ENCODE results near the gene CORO2A. TPM values are rescaled to one million over a fixed set of nuclear protein-coding genes. Genes with fewer than 3 reads are reported as not detected.
A peak's percentile ranks its signal among the peaks of the same experiment; 100 is the strongest.

CORO2A gene
- total and polyA plus RNA-seq, 2 of the 13 experiments (the other 11 are each of a cell fraction or from before 2014, with no cell fraction given), result 14.4 to 15.3 TPM

DNA sequence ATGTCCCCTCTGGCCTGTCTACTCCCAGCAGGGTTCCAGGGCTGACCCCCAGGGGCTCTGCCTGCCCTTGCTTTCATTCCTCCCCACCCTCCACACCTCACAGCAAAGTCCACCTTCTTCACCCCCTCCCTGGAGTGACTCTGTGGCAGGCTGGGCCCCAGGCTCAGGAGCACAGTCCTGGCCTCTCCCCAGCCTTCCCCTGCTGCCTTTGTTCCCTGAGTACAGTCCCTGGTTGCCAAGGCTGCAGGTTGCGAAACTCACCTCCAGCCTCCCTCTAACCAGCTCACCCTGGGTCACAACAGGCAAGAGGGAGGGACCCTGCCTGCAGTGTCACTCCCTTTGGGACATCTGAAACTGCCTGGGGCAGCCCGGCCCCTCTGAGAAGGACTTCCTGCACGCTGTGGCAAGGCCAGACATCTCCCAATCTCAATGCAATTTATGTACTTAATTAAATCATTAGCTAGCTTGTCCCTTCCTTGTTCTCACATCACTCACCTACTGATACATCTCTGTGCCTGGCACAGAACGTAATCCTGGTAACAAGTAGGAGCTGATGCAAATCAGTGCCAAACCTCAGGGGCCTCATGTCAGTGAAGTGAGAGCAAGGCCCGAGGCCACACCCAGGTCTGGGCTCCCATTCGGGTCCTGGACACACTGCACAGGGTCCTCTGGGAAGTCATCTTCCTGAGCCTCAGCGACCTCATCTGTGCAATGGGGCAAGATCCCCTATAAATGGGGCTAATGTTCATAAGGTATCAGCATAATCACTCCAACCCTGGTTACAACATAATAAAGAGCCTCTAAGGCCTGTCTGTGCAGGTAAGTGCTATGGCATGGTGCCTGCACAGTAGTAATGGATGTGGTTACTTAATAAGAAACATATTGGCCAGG is 46.1 kb downstream of the CORO2A start (continued):
- TF ChIP-seq, protein P1, sequence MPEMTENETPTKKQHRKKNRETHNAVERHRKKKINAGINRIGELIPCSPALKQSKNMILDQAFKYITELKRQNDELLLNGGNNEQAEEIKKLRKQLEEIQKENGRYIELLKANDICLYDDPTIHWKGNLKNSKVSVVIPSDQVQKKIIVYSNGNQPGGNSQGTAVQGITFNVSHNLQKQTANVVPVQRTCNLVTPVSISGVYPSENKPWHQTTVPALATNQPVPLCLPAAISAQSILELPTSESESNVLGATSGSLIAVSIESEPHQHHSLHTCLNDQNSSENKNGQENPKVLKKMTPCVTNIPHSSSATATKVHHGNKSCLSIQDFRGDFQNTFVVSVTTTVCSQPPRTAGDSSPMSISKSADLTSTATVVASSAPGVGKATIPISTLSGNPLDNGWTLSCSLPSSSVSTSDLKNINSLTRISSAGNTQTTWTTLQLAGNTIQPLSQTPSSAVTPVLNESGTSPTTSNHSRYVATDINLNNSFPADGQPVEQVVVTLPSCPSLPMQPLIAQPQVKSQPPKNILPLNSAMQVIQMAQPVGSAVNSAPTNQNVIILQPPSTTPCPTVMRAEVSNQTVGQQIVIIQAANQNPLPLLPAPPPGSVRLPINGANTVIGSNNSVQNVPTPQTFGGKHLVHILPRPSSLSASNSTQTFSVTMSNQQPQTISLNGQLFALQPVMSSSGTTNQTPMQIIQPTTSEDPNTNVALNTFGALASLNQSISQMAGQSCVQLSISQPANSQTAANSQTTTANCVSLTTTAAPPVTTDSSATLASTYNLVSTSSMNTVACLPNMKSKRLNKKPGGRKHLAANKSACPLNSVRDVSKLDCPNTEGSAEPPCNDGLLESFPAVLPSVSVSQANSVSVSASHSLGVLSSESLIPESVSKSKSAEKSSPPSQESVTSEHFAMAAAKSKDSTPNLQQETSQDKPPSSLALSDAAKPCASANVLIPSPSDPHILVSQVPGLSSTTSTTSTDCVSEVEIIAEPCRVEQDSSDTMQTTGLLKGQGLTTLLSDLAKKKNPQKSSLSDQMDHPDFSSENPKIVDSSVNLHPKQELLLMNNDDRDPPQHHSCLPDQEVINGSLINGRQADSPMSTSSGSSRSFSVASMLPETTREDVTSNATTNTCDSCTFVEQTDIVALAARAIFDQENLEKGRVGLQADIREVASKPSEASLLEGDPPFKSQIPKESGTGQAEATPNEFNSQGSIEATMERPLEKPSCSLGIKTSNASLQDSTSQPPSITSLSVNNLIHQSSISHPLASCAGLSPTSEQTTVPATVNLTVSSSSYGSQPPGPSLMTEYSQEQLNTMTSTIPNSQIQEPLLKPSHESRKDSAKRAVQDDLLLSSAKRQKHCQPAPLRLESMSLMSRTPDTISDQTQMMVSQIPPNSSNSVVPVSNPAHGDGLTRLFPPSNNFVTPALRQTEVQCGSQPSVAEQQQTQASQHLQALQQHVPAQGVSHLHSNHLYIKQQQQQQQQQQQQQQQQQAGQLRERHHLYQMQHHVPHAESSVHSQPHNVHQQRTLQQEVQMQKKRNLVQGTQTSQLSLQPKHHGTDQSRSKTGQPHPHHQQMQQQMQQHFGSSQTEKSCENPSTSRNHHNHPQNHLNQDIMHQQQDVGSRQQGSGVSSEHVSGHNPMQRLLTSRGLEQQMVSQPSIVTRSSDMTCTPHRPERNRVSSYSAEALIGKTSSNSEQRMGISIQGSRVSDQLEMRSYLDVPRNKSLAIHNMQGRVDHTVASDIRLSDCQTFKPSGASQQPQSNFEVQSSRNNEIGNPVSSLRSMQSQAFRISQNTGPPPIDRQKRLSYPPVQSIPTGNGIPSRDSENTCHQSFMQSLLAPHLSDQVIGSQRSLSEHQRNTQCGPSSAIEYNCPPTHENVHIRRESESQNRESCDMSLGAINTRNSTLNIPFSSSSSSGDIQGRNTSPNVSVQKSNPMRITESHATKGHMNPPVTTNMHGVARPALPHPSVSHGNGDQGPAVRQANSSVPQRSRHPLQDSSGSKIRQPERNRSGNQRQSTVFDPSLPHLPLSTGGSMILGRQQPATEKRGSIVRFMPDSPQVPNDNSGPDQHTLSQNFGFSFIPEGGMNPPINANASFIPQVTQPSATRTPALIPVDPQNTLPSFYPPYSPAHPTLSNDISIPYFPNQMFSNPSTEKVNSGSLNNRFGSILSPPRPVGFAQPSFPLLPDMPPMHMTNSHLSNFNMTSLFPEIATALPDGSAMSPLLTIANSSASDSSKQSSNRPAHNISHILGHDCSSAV (CRISPR knock-in tag; IDR thresholded peaks at IDR 0.05; ENCODE audit: borderline replicate concordance), result no peak
- no peak for TF ChIP-seq ZNF33A (CRISPR knock-in tag; IDR thresholded peaks at IDR 0.05; ENCODE audit: borderline replicate concordance)
- TF ChIP-seq BORCS8-MEF2B (CRISPR knock-in tag; IDR thresholded peaks at IDR 0.05), result peak; percentile 38; the same call in 1 of the 2 replicates
- no peak for TF ChIP-seq ZNF879 (CRISPR knock-in tag; IDR thresholded peaks at IDR 0.05)
- TF ChIP-seq ELF3 (CRISPR knock-in tag; IDR thresholded peaks at IDR 0.05), result peak; percentile 39; the same call in 1 of the 2 replicates
- TF ChIP-seq, protein P2, sequence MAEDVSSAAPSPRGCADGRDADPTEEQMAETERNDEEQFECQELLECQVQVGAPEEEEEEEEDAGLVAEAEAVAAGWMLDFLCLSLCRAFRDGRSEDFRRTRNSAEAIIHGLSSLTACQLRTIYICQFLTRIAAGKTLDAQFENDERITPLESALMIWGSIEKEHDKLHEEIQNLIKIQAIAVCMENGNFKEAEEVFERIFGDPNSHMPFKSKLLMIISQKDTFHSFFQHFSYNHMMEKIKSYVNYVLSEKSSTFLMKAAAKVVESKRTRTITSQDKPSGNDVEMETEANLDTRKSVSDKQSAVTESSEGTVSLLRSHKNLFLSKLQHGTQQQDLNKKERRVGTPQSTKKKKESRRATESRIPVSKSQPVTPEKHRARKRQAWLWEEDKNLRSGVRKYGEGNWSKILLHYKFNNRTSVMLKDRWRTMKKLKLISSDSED (CRISPR knock-in tag; IDR thresholded peaks at IDR 0.05), result no peak
- no peak for TF ChIP-seq SOX6 (IDR thresholded peaks at IDR 0.05)
- TF ChIP-seq SOX6 (CRISPR knock-in tag; IDR thresholded peaks at IDR 0.05), result peak; percentile 91
- TF ChIP-seq ZMYM4 (CRISPR knock-in tag; IDR thresholded peaks at IDR 0.05), result peak; percentile 86
- no peak for TF ChIP-seq ASH2L (IDR thresholded peaks at IDR 0.05; ENCODE audit: insufficient read length, low read depth, low read length)
- no peak for TF ChIP-seq ZIK1 (CRISPR knock-in tag; IDR thresholded peaks at IDR 0.05; ENCODE audit: borderline replicate concordance, low read depth)
- peak; percentile 73 for TF ChIP-seq RXRB (CRISPR knock-in tag; IDR thresholded peaks at IDR 0.05; ENCODE audit: borderline replicate concordance)
- peak; percentile 77; the same call in 1 of the 2 replicates for TF ChIP-seq POGK (CRISPR knock-in tag; conservative IDR thresholded peaks at IDR 0.05)
- TF ChIP-seq MAF1 (CRISPR knock-in tag; IDR thresholded peaks at IDR 0.05; ENCODE audit: borderline replicate concordance), result no peak
- no peak for TF ChIP-seq CHCHD3 (CRISPR knock-in tag; IDR thresholded peaks at IDR 0.05)
- peak; percentile 63; the same call in 1 of the 2 replicates for TF ChIP-seq ZNF460 (CRISPR knock-in tag; IDR thresholded peaks at IDR 0.05; ENCODE audit: borderline replicate concordance)
- TF ChIP-seq NFE2 (CRISPR knock-in tag; IDR thresholded peaks at IDR 0.05), result no peak
- peak; percentile 74; the same call in 1 of the 2 replicates for TF ChIP-seq SMAD3 (CRISPR knock-in tag; IDR thresholded peaks at IDR 0.05)

Measured in HepG2 (cell line).